ENCODE measurements around the gene NWD2. TPM values are rescaled to one million over a fixed set of nuclear protein-coding genes. Genes with fewer than 3 reads are reported as not detected.

Gene NWD2
- total and polyA plus RNA-seq, 2 experiments from 2014 or later, result not detected

- WGBS, 2 experiments (ENCODE audit: low coverage in 1 of 2, low lambda C conversion rate in 2 of 2, missing lambda C conversion rate in 2 of 2), result 0% methylated on average over 1 of the region's 1 CpG
- H3K4me2 ChIP-seq (ENCODE audit: unreplicated experiment), result no peak overlapping the region
- H3K4me1 ChIP-seq (ENCODE audit: insufficient read depth), result no peaks in the 10 kb centered on the region
- TF ChIP-seq EZH2 (IDR thresholded peaks at IDR 0.05; ENCODE audit: insufficient read depth, poor library complexity, severe bottlenecking), result no peak
- no peak for TF ChIP-seq EZH2phosphoT487 (IDR thresholded peaks at IDR 0.05; ENCODE audit: insufficient read depth, low read depth)
- no peak overlapping the region for H3K9ac ChIP-seq
- no peaks in the 10 kb centered on the region for H3K36me3 ChIP-seq (ENCODE audit: low read depth)
- no peak overlapping the region for H3K27ac ChIP-seq
- no peaks in the 10 kb centered on the region for H3K27me3 ChIP-seq (replicated peaks; ENCODE audit: insufficient read depth)
- no peaks in the 10 kb centered on the region for H4K20me1 ChIP-seq (ENCODE audit: insufficient read depth)
- no peak overlapping the region for H2AFZ ChIP-seq
- H3K4me3 ChIP-seq, result no peak overlapping the region
- no peak for DNase-seq
- in situ Hi-C loops (cut with MboI), result no loop called here
- no peaks in the 10 kb centered on the region for H3K79me2 ChIP-seq (ENCODE audit: insufficient read depth)
- no peaks in the 10 kb centered on the region for H3F3A ChIP-seq (ENCODE audit: insufficient read depth)
- H3K9me2 ChIP-seq (ENCODE audit: insufficient read depth), result no peaks in the 10 kb centered on the region
- H3K9me3 ChIP-seq (ENCODE audit: low read depth), result no peaks in the 10 kb centered on the region
These were observed 231.2 kb downstream of the NWD2 start for GRCh38 chr4:37475776-37476175.

GRCh38 chr4:37476256-37476655 lies 231.7 kb downstream of the NWD2 start:
- no peak for DNase-seq
- H3K27ac ChIP-seq, result no peak overlapping the region
- H4K20me1 ChIP-seq (ENCODE audit: insufficient read depth), result no peaks in the 10 kb centered on the region
- H3K9ac ChIP-seq, result no peak overlapping the region
- no peak overlapping the region for H3K4me2 ChIP-seq (ENCODE audit: unreplicated experiment)
- H3K9me3 ChIP-seq (ENCODE audit: low read depth), result no peaks in the 10 kb centered on the region
- no peak overlapping the region for H3K4me3 ChIP-seq
- H3F3A ChIP-seq (ENCODE audit: insufficient read depth), result no peaks in the 10 kb centered on the region
- H3K27me3 ChIP-seq (replicated peaks; ENCODE audit: insufficient read depth), result no peaks in the 10 kb centered on the region
- H3K4me1 ChIP-seq (ENCODE audit: insufficient read depth), result no peaks in the 10 kb centered on the region
- in situ Hi-C loops (cut with MboI), result no loop called here
- H3K9me2 ChIP-seq (ENCODE audit: insufficient read depth), result no peaks in the 10 kb centered on the region
- H3K79me2 ChIP-seq (ENCODE audit: insufficient read depth), result no peaks in the 10 kb centered on the region
- no peak overlapping the region for H2AFZ ChIP-seq
- no peak for TF ChIP-seq EZH2phosphoT487 (IDR thresholded peaks at IDR 0.05; ENCODE audit: insufficient read depth, low read depth)
- TF ChIP-seq EZH2 (IDR thresholded peaks at IDR 0.05; ENCODE audit: insufficient read depth, poor library complexity, severe bottlenecking), result no peak
- H3K36me3 ChIP-seq (ENCODE audit: low read depth), result no peaks in the 10 kb centered on the region

- Histone ChIP-seq H3K9ac (no peak overlapping the region), H3K36me3 (ENCODE audit: low read depth) (no peaks in the 10 kb centered on the region), H4K20me1 (ENCODE audit: insufficient read depth) (no peaks in the 10 kb centered on the region), H3K79me2 (ENCODE audit: insufficient read depth) (no peaks in the 10 kb centered on the region), H3F3A (ENCODE audit: insufficient read depth) (no peaks in the 10 kb centered on the region), H3K4me3 (no peak overlapping the region), H3K9me3 (ENCODE audit: low read depth) (no peaks in the 10 kb centered on the region), H2AFZ (no peak overlapping the region), H3K27me3 (replicated peaks; ENCODE audit: insufficient read depth) (no peaks in the 10 kb centered on the region), H3K4me2 (ENCODE audit: unreplicated experiment) (no peak overlapping the region), H3K4me1 (ENCODE audit: insufficient read depth) (no peaks in the 10 kb centered on the region), H3K9me2 (ENCODE audit: insufficient read depth) (no peaks in the 10 kb centered on the region), H3K27ac (no peak overlapping the region)
- in situ Hi-C loops (cut with MboI), result no loop called here
- no peak for DNase-seq
- WGBS, 2 experiments (ENCODE audit: low coverage in 1 of 2, low lambda C conversion rate in 2 of 2, missing lambda C conversion rate in 2 of 2), result 37 to 39% methylated on average over 2 of the region's 2 CpGs
- TF ChIP-seq EZH2phosphoT487 (IDR thresholded peaks at IDR 0.05; ENCODE audit: insufficient read depth, low read depth) (no peak), EZH2 (IDR thresholded peaks at IDR 0.05; ENCODE audit: insufficient read depth, poor library complexity, severe bottlenecking) (no peak)
These were observed 232.1 kb downstream of the NWD2 start for GRCh38 chr4:37476691-37477090.

GRCh38 chr4:37477126-37477525 lies 232.6 kb downstream of the NWD2 start:
- Histone ChIP-seq H4K20me1 (ENCODE audit: insufficient read depth) (no peaks in the 10 kb centered on the region), H3K36me3 (ENCODE audit: low read depth) (no peaks in the 10 kb centered on the region), H3K4me1 (ENCODE audit: insufficient read depth) (no peaks in the 10 kb centered on the region), H2AFZ (no peak overlapping the region), H3K79me2 (ENCODE audit: insufficient read depth) (no peaks in the 10 kb centered on the region), H3F3A (ENCODE audit: insufficient read depth) (no peaks in the 10 kb centered on the region), H3K9me2 (ENCODE audit: insufficient read depth) (no peaks in the 10 kb centered on the region), H3K9me3 (ENCODE audit: low read depth) (no peaks in the 10 kb centered on the region), H3K27ac (no peak overlapping the region), H3K27me3 (replicated peaks; ENCODE audit: insufficient read depth) (no peaks in the 10 kb centered on the region), H3K9ac (no peak overlapping the region), H3K4me3 (no peak overlapping the region), H3K4me2 (ENCODE audit: unreplicated experiment) (no peak overlapping the region)
- no peak for TF ChIP-seq EZH2 (IDR thresholded peaks at IDR 0.05; ENCODE audit: insufficient read depth, poor library complexity, severe bottlenecking)
- TF ChIP-seq EZH2phosphoT487 (IDR thresholded peaks at IDR 0.05; ENCODE audit: insufficient read depth, low read depth), result no peak
- DNase-seq, result no peak
- WGBS, 2 experiments (ENCODE audit: low coverage in 1 of 2, low lambda C conversion rate in 2 of 2, missing lambda C conversion rate in 2 of 2), result 44 to 46% methylated on average over 3 of the region's 3 CpGs
- in situ Hi-C loops (cut with MboI), result no loop called here

- Histone ChIP-seq H3K4me2 (ENCODE audit: unreplicated experiment) (no peak overlapping the region), H3K4me1 (ENCODE audit: insufficient read depth) (no peaks in the 10 kb centered on the region), H3K9me2 (ENCODE audit: insufficient read depth) (no peaks in the 10 kb centered on the region), H3K4me3 (no peak overlapping the region), H3K79me2 (ENCODE audit: insufficient read depth) (no peaks in the 10 kb centered on the region), H3K36me3 (ENCODE audit: low read depth) (no peaks in the 10 kb centered on the region), H3K27ac (no peak overlapping the region), H3K27me3 (replicated peaks; ENCODE audit: insufficient read depth) (no peaks in the 10 kb centered on the region), H3K9me3 (ENCODE audit: low read depth) (no peaks in the 10 kb centered on the region), H2AFZ (no peak overlapping the region), H4K20me1 (ENCODE audit: insufficient read depth) (no peaks in the 10 kb centered on the region), H3K9ac (no peak overlapping the region), H3F3A (ENCODE audit: insufficient read depth) (no peaks in the 10 kb centered on the region)
- DNase-seq, result no peak
- 45 to 46% methylated on average over 6 of the region's 6 CpGs for WGBS, 2 experiments (ENCODE audit: low coverage in 1 of 2, low lambda C conversion rate in 2 of 2, missing lambda C conversion rate in 2 of 2)
- in situ Hi-C loops (cut with MboI), result no loop called here
- TF ChIP-seq EZH2 (IDR thresholded peaks at IDR 0.05; ENCODE audit: insufficient read depth, poor library complexity, severe bottlenecking) (no peak), EZH2phosphoT487 (IDR thresholded peaks at IDR 0.05; ENCODE audit: insufficient read depth, low read depth) (no peak)
These were observed 233.6 kb downstream of the NWD2 start for GRCh38 chr4:37478151-37478550.

All from GM23248 (cell line).